ENCODE measurements around the gene PVALEF. TPM values are rescaled to one million over a fixed set of nuclear protein-coding genes. Genes with fewer than 3 reads are reported as not detected.

Gene PVALEF
- total RNA-seq, 6 experiments from 2014 or later, result not detected

GRCh38 chr17:81188491-81188840, 23.2 kb downstream of the PVALEF start:
- TF ChIP-seq, protein P1, sequence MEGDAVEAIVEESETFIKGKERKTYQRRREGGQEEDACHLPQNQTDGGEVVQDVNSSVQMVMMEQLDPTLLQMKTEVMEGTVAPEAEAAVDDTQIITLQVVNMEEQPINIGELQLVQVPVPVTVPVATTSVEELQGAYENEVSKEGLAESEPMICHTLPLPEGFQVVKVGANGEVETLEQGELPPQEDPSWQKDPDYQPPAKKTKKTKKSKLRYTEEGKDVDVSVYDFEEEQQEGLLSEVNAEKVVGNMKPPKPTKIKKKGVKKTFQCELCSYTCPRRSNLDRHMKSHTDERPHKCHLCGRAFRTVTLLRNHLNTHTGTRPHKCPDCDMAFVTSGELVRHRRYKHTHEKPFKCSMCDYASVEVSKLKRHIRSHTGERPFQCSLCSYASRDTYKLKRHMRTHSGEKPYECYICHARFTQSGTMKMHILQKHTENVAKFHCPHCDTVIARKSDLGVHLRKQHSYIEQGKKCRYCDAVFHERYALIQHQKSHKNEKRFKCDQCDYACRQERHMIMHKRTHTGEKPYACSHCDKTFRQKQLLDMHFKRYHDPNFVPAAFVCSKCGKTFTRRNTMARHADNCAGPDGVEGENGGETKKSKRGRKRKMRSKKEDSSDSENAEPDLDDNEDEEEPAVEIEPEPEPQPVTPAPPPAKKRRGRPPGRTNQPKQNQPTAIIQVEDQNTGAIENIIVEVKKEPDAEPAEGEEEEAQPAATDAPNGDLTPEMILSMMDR (IDR thresholded peaks at IDR 0.05), result no peak
- H3K36me3 Mint-ChIP-seq (ENCODE audit: low read depth), result no peaks in the 10 kb centered on the region
- no peak for DNase-seq
- H3K4me1 Mint-ChIP-seq (ENCODE audit: low read depth), result no peaks in the 10 kb centered on the region
- H3K27ac Mint-ChIP-seq, result no peak overlapping the region
- H3K4me3 Mint-ChIP-seq, result no peak overlapping the region
- H3K27me3 Mint-ChIP-seq (ENCODE audit: insufficient read depth), result peaks cover 2% of the 10 kb centered on the region
- H3K9me3 Mint-ChIP-seq, result no peaks in the 10 kb centered on the region

DNA sequence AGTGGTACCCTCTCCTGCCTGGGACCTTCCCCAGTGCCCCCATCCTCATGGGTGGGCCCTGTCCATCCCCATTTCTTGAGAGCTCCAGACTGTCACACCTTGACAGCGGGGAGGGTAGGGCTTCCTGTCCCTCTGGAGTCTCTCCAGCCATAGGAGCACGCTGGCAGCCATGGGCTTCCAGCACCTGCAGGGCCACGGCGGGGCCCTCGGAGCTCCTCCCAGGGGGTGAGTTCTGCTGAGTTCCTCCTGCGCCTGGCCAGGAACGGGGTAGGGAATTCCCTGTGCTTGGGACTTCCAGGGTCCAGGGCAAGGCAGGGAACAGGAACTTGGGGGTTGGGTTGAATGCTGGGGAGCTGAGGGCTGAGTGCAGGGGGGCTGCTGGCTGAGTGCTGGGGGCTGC, 23.7 kb downstream of the PVALEF start:
- Mint-ChIP-seq H3K36me3 (ENCODE audit: low read depth) (no peaks in the 10 kb centered on the region), H3K4me3 (no peak overlapping the region), H3K27me3 (ENCODE audit: insufficient read depth) (peaks cover 2% of the 10 kb centered on the region), H3K4me1 (ENCODE audit: low read depth) (no peaks in the 10 kb centered on the region), H3K9me3 (no peaks in the 10 kb centered on the region), H3K27ac (no peak overlapping the region)
- TF ChIP-seq, protein P1 (IDR thresholded peaks at IDR 0.05), result no peak
- no peak for DNase-seq

DNA sequence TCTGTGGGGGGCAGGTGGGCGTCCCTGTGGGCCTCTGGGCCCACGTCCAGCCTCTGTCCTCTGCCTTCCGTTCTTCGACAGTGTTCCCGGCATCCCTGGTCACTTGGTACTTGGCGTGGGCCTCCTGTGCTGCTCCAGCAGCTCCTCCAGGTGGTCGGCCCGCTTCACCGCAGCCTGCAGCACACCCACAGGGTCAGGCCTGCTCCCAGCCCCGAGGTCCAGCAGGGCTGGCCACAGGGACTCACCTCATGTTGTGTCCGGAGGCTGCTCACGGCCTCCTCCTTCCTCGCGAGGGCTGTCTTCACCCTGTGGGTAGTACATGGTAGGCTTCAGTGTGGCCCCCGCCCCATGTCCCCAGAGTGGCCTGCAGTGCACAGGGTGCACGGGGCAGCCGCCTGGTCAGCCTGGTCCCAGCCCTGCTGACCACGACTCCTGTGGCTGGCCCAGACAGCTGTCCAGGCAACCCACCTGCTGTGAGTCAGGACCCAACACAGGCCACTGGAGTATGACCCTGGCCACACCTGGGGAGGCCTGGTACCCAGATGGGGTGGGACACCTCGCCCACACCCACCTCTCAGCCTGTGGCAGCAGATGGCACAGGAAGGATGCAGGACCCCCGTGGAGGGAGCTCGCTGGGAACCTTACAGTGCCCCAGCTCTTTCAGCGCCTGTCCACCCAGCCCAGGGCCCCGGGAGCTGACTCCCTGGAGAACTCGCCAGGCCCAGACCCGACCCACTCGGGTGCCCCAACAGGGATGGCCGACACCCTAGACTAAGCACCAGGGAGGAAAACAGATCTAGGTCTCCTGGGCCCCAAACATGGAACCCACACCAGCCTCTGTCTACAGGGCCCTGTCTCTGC, 24.6 kb downstream of the PVALEF start:
- Mint-ChIP-seq H3K4me1 (ENCODE audit: low read depth) (no peaks in the 10 kb centered on the region), H3K27ac (no peak overlapping the region), H3K4me3 (no peak overlapping the region), H3K27me3 (ENCODE audit: insufficient read depth) (peaks cover 2% of the 10 kb centered on the region; the same call in 1 of the 2 replicates), H3K36me3 (ENCODE audit: low read depth) (no peaks in the 10 kb centered on the region), H3K9me3 (no peaks in the 10 kb centered on the region)
- no peak for DNase-seq
- TF ChIP-seq, protein P1 (IDR thresholded peaks at IDR 0.05), result no peak

DNA sequence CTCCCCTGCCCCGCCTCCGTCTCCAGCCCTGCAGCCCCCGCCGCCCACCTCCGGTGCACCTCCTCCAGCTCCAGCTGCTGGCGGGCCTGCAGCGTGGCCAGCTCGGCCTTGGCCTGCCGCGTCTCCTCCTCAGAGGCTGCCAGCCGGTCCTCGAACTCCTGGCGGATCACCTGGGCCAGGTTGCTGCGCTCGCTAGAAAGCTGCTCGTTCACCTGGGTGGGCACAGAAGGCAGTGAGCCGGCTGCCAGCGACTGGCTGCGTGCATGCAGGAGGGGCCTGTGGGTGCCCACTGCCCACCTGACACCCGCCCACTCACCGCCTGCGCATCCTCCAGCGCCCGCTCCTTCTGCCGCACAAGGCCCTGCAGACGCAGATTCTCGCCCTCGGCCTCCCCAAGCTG, 25.3 kb downstream of the PVALEF start:
- no peak for DNase-seq
- Mint-ChIP-seq H3K27ac (no peak overlapping the region), H3K27me3 (ENCODE audit: insufficient read depth) (peaks cover under 1% of the 10 kb centered on the region; the same call in 1 of the 2 replicates), H3K4me1 (ENCODE audit: low read depth) (no peaks in the 10 kb centered on the region), H3K4me3 (no peak overlapping the region), H3K36me3 (ENCODE audit: low read depth) (no peaks in the 10 kb centered on the region), H3K9me3 (no peaks in the 10 kb centered on the region)
- TF ChIP-seq, protein P1 (IDR thresholded peaks at IDR 0.05), result no peak

- H3K4me3 Mint-ChIP-seq, result no peak overlapping the region
- no peak overlapping the region for H3K27ac Mint-ChIP-seq
Observed at GRCh38 chr17:81191116-81191515, 25.8 kb downstream of the PVALEF start.

More at GRCh38 chr17:81191116-81191515, 25.8 kb downstream of the PVALEF start:
- Mint-ChIP-seq H3K27me3 (ENCODE audit: insufficient read depth) (no peaks in the 10 kb centered on the region), H3K4me1 (ENCODE audit: low read depth) (no peaks in the 10 kb centered on the region), H3K36me3 (ENCODE audit: low read depth) (no peaks in the 10 kb centered on the region), H3K9me3 (no peaks in the 10 kb centered on the region)
- TF ChIP-seq, protein P1 (IDR thresholded peaks at IDR 0.05), result no peak
- DNase-seq, result no peak

Data from HFFc6 (cell line).